HEK293 (cell line): ENCODE measurements around the gene SERPINA6.

Experiments
- CTCF ChIA-PET: fragments of 350-600 bp; formaldehyde crosslinking; extraction: SDS; loops from one replicate; lab custom pipeline; 2021; ENCODE audit warnings: antibody characterized with exemption; lab: Yijun Ruan, JAX
- POLR2A ChIA-PET: fragments of 300-600 bp; formaldehyde crosslinking; extraction: SDS; loops from one replicate; lab custom pipeline; 2020; ENCODE audit warnings: antibody characterized with exemption, inconsistent platforms; lab: Yijun Ruan, JAX
- H3K27ac ChIP-seq: fragments of 200-500 bp; sonication (Bioruptor generic); 2 replicates; pipeline ENCODE4 v1.5.1; 2014; ENCODE audit warnings: low read depth, low read length, control low read depth, inconsistent platforms; ENCODE audit errors: extremely low read depth
- H3K36me3 ChIP-seq, 2 experiments: fragments of 200-500 bp in 1 of 2; sonication (Bioruptor generic) in 1 of 2; 1 replicate in 1 of 2; 2 replicates in 1 of 2; pipeline ENCODE4 v1.5.1; 2014 to 2017; ENCODE audit warnings: inconsistent platforms in 2 of 2, low read length in 2 of 2; ENCODE audit not compliant: control insufficient read depth in 2 of 2, insufficient read depth in 1 of 2
- H3K4me1 ChIP-seq: fragments of 200-500 bp; sonication (Bioruptor generic); 2 replicates; pipeline ENCODE4 v1.5.1; 2014; ENCODE audit warnings: mild to moderate bottlenecking, low read length, inconsistent platforms; ENCODE audit not compliant: control insufficient read depth, insufficient read depth
- H3K4me3 ChIP-seq: 2 replicates; pipeline ENCODE4 v1.5.1; 2011; ENCODE audit warnings: low read depth, mild to moderate bottlenecking, control low read depth, low read length, moderate library complexity
- H3K9me3 ChIP-seq: fragments of 200-500 bp; sonication (Bioruptor generic); 2 replicates; pipeline ENCODE4 v1.5.1; 2014; ENCODE audit warnings: low read depth, low read length, inconsistent platforms; ENCODE audit not compliant: control insufficient read depth, insufficient read depth
- IKZF3 ChIP-seq: fragments of 450-650 bp; IDR thresholded peaks from 2 replicates; pipeline ENCODE4 v1.5.0; 2018; ENCODE audit warnings: missing biosample characterization, mild to moderate bottlenecking, missing genetic modification characterization, moderate library complexity
- KLF7 ChIP-seq: fragments of 450-650 bp; formaldehyde crosslinking; IDR thresholded peaks from 2 replicates; pipeline ENCODE4 v1.5.1; 2016; ENCODE audit warnings: missing biosample characterization, missing genetic modification characterization, borderline replicate concordance
- MZF1 ChIP-seq: fragments of 450-650 bp; formaldehyde crosslinking; IDR thresholded peaks from 2 replicates; pipeline ENCODE4 v1.5.1; 2017; ENCODE audit warnings: missing biosample characterization, missing genetic modification characterization, borderline replicate concordance
- SCRT2 ChIP-seq: fragments of 450-650 bp; formaldehyde crosslinking; IDR thresholded peaks from 2 replicates; pipeline ENCODE4 v1.5.1; 2016; ENCODE audit warnings: missing biosample characterization, missing genetic modification characterization
- ZBTB26 ChIP-seq: fragments of 450-650 bp; formaldehyde crosslinking; optimal IDR thresholded peaks from 2 replicates; pipeline ENCODE3; 2016; ENCODE audit warnings: missing biosample characterization, mild to moderate bottlenecking, missing genetic modification characterization
- ZNF26 ChIP-seq: fragments of 450-650 bp; formaldehyde crosslinking; IDR thresholded peaks from 2 replicates; pipeline ENCODE4 v1.5.1; 2016; ENCODE audit warnings: missing biosample characterization, missing genetic modification characterization
- ZNF280C ChIP-seq: fragments of 450-650 bp; formaldehyde crosslinking; IDR thresholded peaks from 2 replicates; pipeline ENCODE4 v1.5.1; 2016; ENCODE audit warnings: missing biosample characterization, missing genetic modification characterization
- ZNF335 ChIP-seq: fragments of 450-650 bp; formaldehyde crosslinking; conservative IDR thresholded peaks from 2 replicates; pipeline ENCODE4 v1.5.1; 2016; ENCODE audit warnings: missing biosample characterization, missing genetic modification characterization
- ZNF341 ChIP-seq: fragments of 450-650 bp; formaldehyde crosslinking; IDR thresholded peaks from 2 replicates; pipeline ENCODE4; 2016; ENCODE audit warnings: low read depth, missing biosample characterization, missing genetic modification characterization
- ZNF391 ChIP-seq: fragments of 450-650 bp; formaldehyde crosslinking; IDR thresholded peaks from 2 replicates; pipeline ENCODE4 v1.5.1; 2016; ENCODE audit warnings: low read depth, missing biosample characterization, missing genetic modification characterization, borderline replicate concordance
- ZNF398 ChIP-seq: fragments of 450-650 bp; formaldehyde crosslinking; IDR thresholded peaks from 2 replicates; pipeline ENCODE4 v1.5.1; 2017; ENCODE audit warnings: missing biosample characterization, missing genetic modification characterization
- ZNF423 ChIP-seq: fragments of 450-650 bp; formaldehyde crosslinking; IDR thresholded peaks from 2 replicates; pipeline ENCODE4 v1.5.1; 2016; ENCODE audit warnings: missing biosample characterization, missing genetic modification characterization
- ZNF544 ChIP-seq: fragments of 450-650 bp; formaldehyde crosslinking; IDR thresholded peaks from 2 replicates; pipeline ENCODE4 v1.5.0; 2017; ENCODE audit warnings: missing biosample characterization, missing genetic modification characterization
- ZNF660 ChIP-seq: fragments of 450-650 bp; IDR thresholded peaks from 2 replicates; pipeline ENCODE4 v1.5.1; 2018; ENCODE audit warnings: missing biosample characterization, mild to moderate bottlenecking, missing genetic modification characterization
- ZNF792 ChIP-seq: fragments of 450-650 bp; formaldehyde crosslinking; IDR thresholded peaks from 2 replicates; pipeline ENCODE4 v1.5.1; 2016; ENCODE audit warnings: missing biosample characterization, missing genetic modification characterization
- TF ChIP-seq, protein P1 (sequence below): fragments of 450-650 bp; formaldehyde crosslinking; IDR thresholded peaks from 2 replicates; pipeline ENCODE4 v1.5.1; 2016; ENCODE audit warnings: missing biosample characterization, missing genetic modification characterization, low read depth
- TF ChIP-seq, protein P2 (sequence below): fragments of 450-650 bp; formaldehyde crosslinking; IDR thresholded peaks from 2 replicates; pipeline ENCODE4 v1.5.1; 2016; ENCODE audit warnings: missing biosample characterization, missing genetic modification characterization, low read depth
- TF ChIP-seq, protein P3 (sequence below): fragments of 450-650 bp; formaldehyde crosslinking; IDR thresholded peaks from 2 replicates; pipeline ENCODE4 v1.5.1; 2016; ENCODE audit warnings: missing biosample characterization, missing genetic modification characterization

Gene SERPINA6

DNA sequence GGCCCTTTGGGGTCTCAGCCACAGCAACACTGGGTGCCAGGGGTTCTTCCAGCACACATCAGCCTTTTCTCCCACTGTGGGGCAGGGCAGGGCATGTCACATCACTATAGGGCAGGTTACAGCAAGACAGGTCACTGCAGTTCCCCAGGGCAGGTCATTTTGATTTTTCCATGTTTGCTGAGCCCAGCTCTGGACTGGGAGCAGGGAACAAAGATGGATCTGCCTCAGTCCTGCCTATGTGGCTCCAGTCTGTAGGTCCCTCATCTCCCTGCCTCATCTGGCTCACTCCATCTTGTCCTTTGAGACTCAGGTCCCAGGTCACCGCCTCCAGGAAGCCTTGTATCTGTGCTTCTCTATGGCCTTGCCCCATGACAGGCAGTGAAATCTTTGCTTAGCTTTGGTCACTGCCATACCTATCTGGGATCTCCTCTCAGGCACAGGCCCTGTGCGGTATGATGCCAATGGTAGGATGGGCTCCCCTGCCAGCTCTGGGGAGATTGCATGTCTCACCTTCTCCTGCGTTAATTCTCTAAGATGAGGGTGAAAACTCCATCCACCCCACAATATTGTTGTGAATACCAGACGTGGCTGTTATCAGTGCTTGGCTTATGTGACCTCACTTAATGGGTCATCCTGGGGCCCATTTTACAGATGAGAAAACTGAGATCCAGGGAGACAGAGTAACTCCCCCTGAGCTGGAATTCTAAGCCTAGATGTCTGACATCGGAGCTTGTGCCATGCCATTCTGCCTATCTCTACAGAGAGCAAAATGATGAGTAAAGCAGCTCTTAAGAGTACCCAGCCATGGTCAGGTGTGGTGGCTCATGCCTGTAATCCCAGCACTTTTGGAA lies 1.5 kb downstream of the SERPINA6 start:
- no peaks in the 10 kb centered on the region for H3K4me1 ChIP-seq
- no peak for TF ChIP-seq ZNF26
- no peak for TF ChIP-seq ZNF335 (tag by site-specific recombination)
- TF ChIP-seq, protein P1, sequence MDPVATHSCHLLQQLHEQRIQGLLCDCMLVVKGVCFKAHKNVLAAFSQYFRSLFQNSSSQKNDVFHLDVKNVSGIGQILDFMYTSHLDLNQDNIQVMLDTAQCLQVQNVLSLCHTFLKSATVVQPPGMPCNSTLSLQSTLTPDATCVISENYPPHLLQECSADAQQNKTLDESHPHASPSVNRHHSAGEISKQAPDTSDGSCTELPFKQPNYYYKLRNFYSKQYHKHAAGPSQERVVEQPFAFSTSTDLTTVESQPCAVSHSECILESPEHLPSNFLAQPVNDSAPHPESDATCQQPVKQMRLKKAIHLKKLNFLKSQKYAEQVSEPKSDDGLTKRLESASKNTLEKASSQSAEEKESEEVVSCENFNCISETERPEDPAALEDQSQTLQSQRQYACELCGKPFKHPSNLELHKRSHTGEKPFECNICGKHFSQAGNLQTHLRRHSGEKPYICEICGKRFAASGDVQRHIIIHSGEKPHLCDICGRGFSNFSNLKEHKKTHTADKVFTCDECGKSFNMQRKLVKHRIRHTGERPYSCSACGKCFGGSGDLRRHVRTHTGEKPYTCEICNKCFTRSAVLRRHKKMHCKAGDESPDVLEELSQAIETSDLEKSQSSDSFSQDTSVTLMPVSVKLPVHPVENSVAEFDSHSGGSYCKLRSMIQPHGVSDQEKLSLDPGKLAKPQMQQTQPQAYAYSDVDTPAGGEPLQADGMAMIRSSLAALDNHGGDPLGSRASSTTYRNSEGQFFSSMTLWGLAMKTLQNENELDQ (tag by site-specific recombination): no peak
- TF ChIP-seq ZNF423 (tag by site-specific recombination): no peak
- no peak for TF ChIP-seq KLF7 (tag by site-specific recombination)
- no peak for TF ChIP-seq ZNF544
- TF ChIP-seq IKZF3: no peak
- no peak for TF ChIP-seq ZNF280C (tag by site-specific recombination)
- TF ChIP-seq SCRT2: no peak
- no peak for TF ChIP-seq ZNF391
- TF ChIP-seq, protein P2, sequence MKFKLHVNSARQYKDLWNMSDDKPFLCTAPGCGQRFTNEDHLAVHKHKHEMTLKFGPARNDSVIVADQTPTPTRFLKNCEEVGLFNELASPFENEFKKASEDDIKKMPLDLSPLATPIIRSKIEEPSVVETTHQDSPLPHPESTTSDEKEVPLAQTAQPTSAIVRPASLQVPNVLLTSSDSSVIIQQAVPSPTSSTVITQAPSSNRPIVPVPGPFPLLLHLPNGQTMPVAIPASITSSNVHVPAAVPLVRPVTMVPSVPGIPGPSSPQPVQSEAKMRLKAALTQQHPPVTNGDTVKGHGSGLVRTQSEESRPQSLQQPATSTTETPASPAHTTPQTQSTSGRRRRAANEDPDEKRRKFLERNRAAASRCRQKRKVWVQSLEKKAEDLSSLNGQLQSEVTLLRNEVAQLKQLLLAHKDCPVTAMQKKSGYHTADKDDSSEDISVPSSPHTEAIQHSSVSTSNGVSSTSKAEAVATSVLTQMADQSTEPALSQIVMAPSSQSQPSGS (tag by site-specific recombination): no peak
- TF ChIP-seq ZNF341 (tag by site-specific recombination): no peak
- TF ChIP-seq, protein P3, sequence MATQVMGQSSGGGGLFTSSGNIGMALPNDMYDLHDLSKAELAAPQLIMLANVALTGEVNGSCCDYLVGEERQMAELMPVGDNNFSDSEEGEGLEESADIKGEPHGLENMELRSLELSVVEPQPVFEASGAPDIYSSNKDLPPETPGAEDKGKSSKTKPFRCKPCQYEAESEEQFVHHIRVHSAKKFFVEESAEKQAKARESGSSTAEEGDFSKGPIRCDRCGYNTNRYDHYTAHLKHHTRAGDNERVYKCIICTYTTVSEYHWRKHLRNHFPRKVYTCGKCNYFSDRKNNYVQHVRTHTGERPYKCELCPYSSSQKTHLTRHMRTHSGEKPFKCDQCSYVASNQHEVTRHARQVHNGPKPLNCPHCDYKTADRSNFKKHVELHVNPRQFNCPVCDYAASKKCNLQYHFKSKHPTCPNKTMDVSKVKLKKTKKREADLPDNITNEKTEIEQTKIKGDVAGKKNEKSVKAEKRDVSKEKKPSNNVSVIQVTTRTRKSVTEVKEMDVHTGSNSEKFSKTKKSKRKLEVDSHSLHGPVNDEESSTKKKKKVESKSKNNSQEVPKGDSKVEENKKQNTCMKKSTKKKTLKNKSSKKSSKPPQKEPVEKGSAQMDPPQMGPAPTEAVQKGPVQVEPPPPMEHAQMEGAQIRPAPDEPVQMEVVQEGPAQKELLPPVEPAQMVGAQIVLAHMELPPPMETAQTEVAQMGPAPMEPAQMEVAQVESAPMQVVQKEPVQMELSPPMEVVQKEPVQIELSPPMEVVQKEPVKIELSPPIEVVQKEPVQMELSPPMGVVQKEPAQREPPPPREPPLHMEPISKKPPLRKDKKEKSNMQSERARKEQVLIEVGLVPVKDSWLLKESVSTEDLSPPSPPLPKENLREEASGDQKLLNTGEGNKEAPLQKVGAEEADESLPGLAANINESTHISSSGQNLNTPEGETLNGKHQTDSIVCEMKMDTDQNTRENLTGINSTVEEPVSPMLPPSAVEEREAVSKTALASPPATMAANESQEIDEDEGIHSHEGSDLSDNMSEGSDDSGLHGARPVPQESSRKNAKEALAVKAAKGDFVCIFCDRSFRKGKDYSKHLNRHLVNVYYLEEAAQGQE (tag by site-specific recombination): no peak
- TF ChIP-seq ZNF398 (tag by site-specific recombination): no peak
- TF ChIP-seq ZNF660: no peak
- TF ChIP-seq ZBTB26 (tag by site-specific recombination): no peak
- no peak for TF ChIP-seq ZNF792 (tag by site-specific recombination)
- no peak for TF ChIP-seq MZF1 (tag by site-specific recombination)
- TF ChIP-seq, all 188 proteins: peak for 0
- POLR2A ChIA-PET: no interaction called here
- H3K9me3 ChIP-seq: no peaks in the 10 kb centered on the region
- H3K4me3 ChIP-seq: no peak overlapping the region
- H3K27ac ChIP-seq: no peak overlapping the region
- CTCF ChIA-PET: interaction anchor here (0.5 kb wide), 1 partner anchor 9 kb away, joined by 3 read pairs; no protein-coding TSS in a partner anchor
- H3K36me3 ChIP-seq: no peaks in the 10 kb centered on the region
